ENCODE measurements around the gene SHISA4. TPM values are rescaled to one million over a fixed set of nuclear protein-coding genes. Genes with fewer than 3 reads are reported as not detected.

Gene SHISA4
- total and polyA plus RNA-seq, 2 donors (not counting 1 experiment from before 2014, with no cell fraction given), result 0.12 TPM; not detected in 1

DNA sequence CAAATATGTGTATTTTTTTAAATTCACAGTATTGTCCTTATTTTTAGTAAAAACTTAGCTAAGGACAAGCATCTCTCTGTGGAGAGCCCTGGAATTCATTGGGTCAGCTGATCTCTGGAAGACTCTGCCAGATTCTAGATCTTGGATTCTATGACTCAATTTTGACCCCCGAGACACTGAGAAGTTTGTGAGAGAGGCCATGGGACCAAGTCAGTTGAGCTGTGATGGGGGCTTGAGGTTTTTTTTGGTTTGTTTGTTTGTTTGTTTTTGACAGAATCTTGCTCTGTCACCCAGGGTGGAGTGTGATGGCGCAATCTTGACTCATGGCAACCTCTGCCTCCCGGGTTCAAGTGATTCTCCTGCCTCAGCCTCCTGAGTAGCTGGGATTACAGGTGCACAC lies 13.5 kb downstream of the SHISA4 start:
- H3K9ac ChIP-seq (ENCODE audit: low read length), result no peak overlapping the region
- intact Hi-C loops (cut with micrococcal nuclease), result no loop called here

DNA sequence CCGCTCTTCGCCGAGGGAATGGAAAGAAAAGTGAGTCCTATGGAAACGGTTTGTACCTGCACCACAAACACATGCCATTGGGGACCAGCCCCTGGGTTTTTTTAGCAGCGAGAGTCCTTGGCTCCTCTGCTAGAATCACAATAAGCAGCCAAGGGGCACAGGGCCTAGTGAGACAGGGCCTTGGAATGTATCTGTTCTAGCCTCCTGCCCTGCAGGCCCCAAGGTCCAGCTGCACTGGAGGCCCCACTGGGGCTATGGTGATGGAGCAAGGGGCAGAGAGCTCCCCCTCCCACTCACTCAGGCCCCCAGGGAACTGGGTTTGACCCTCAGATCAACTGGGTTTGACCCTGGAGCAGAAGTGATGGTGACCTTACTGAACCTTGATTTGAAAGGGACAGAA lies 14.4 kb downstream of the SHISA4 start:
- no peak overlapping the region for H3K4me2 ChIP-seq (replicated peaks; ENCODE audit: low read depth, low read length, poor library complexity, severe bottlenecking)
- intact Hi-C loops (cut with micrococcal nuclease), result no loop called here
- DNase-seq, result no peak
- no peak overlapping the region for H3K4me3 ChIP-seq (ENCODE audit: control extremely low read depth in 1 of 5, extremely low read depth in 1 of 5, insufficient read depth in 1 of 5, low read depth in 2 of 5, low read length in 4 of 5)
- no peaks in the 10 kb centered on the region for H3K4me1 ChIP-seq (ENCODE audit: control insufficient read depth in 2 of 2, insufficient read depth in 2 of 2, low read length in 2 of 2)
- no peak for ATAC-seq (ENCODE audit: low read depth)
- Mint-ChIP-seq H3K4me3 (no peak overlapping the region), H3K9me3 (ENCODE audit: insufficient read depth) (no peaks in the 10 kb centered on the region), H3K27me3 (peaks cover 14% of the 10 kb centered on the region), H3K27ac (no peak overlapping the region), H3K4me1 (no peaks in the 10 kb centered on the region)
- no peaks in the 10 kb centered on the region for H3K79me2 ChIP-seq (ENCODE audit: control insufficient read depth, insufficient read depth, low read length)
- H2AFZ ChIP-seq (ENCODE audit: insufficient read depth, low read depth, low read length, poor library complexity, severe bottlenecking), result no peak overlapping the region
- WGBS (ENCODE audit: insufficient coverage), result 100% methylated on average over 4 of the region's 5 CpGs
- H3K27me3 ChIP-seq (replicated peaks in 1 of 4; ENCODE audit: control extremely low read depth in 1 of 4, control insufficient read depth in 3 of 4, insufficient read depth in 4 of 4, low read length in 3 of 4), result no peaks in the 10 kb centered on the region
- ChIA-PET CTCF (no interaction called here), POLR2A (no interaction called here)
- no peak overlapping the region for H3K9ac ChIP-seq (ENCODE audit: low read length)
- no peak overlapping the region for H3K27ac ChIP-seq (ENCODE audit: low read length in 2 of 2)
- no peaks in the 10 kb centered on the region for H4K20me1 ChIP-seq (ENCODE audit: control insufficient read depth, insufficient read depth, low read length, poor library complexity, severe bottlenecking)
- H3K9me3 ChIP-seq (ENCODE audit: control extremely low read depth in 1 of 3, control insufficient read depth in 2 of 3, insufficient read depth in 1 of 3, low read length in 2 of 3), result no peaks in the 10 kb centered on the region
- TF ChIP-seq, protein P1, sequence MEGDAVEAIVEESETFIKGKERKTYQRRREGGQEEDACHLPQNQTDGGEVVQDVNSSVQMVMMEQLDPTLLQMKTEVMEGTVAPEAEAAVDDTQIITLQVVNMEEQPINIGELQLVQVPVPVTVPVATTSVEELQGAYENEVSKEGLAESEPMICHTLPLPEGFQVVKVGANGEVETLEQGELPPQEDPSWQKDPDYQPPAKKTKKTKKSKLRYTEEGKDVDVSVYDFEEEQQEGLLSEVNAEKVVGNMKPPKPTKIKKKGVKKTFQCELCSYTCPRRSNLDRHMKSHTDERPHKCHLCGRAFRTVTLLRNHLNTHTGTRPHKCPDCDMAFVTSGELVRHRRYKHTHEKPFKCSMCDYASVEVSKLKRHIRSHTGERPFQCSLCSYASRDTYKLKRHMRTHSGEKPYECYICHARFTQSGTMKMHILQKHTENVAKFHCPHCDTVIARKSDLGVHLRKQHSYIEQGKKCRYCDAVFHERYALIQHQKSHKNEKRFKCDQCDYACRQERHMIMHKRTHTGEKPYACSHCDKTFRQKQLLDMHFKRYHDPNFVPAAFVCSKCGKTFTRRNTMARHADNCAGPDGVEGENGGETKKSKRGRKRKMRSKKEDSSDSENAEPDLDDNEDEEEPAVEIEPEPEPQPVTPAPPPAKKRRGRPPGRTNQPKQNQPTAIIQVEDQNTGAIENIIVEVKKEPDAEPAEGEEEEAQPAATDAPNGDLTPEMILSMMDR (IDR thresholded peaks at IDR 0.05), result no peak
- no peak for TF ChIP-seq EZH2 (IDR thresholded peaks at IDR 0.05; ENCODE audit: borderline replicate concordance, insufficient read depth, low read depth, low read length, poor library complexity, severe bottlenecking)
- H3K36me3 ChIP-seq (replicated peaks in 1 of 2; ENCODE audit: control extremely low read depth in 1 of 2, control insufficient read depth in 1 of 2, extremely low read depth in 1 of 2, insufficient read depth in 2 of 2, low read length in 1 of 2), result no peaks in the 10 kb centered on the region

More for the DNA sequence above, 13.5 kb downstream of the SHISA4 start:
- no peaks in the 10 kb centered on the region for H3K36me3 ChIP-seq (replicated peaks in 1 of 2; ENCODE audit: control extremely low read depth in 1 of 2, control insufficient read depth in 1 of 2, extremely low read depth in 1 of 2, insufficient read depth in 2 of 2, low read length in 1 of 2)
- H4K20me1 ChIP-seq (ENCODE audit: control insufficient read depth, insufficient read depth, low read length, poor library complexity, severe bottlenecking), result no peaks in the 10 kb centered on the region
- no peak overlapping the region for H3K27ac Mint-ChIP-seq
- no peaks in the 10 kb centered on the region for H3K4me1 Mint-ChIP-seq
- H3K9me3 ChIP-seq (ENCODE audit: control extremely low read depth in 1 of 3, control insufficient read depth in 2 of 3, insufficient read depth in 1 of 3, low read length in 2 of 3), result no peaks in the 10 kb centered on the region
- ChIA-PET CTCF (no interaction called here), POLR2A (no interaction called here)
- no peak overlapping the region for H3K4me2 ChIP-seq (replicated peaks; ENCODE audit: low read depth, low read length, poor library complexity, severe bottlenecking)
- DNase-seq (no peak), ATAC-seq (ENCODE audit: low read depth) (no peak)
- H3K27me3 Mint-ChIP-seq, result peaks cover 17% of the 10 kb centered on the region
- no peaks in the 10 kb centered on the region for H3K4me1 ChIP-seq (ENCODE audit: control insufficient read depth in 2 of 2, insufficient read depth in 2 of 2, low read length in 2 of 2)
- TF ChIP-seq EZH2 (IDR thresholded peaks at IDR 0.05; ENCODE audit: borderline replicate concordance, insufficient read depth, low read depth, low read length, poor library complexity, severe bottlenecking), result no peak
- no peaks in the 10 kb centered on the region for H3K9me3 Mint-ChIP-seq (ENCODE audit: insufficient read depth)
- H3K4me3 ChIP-seq (ENCODE audit: control extremely low read depth in 1 of 5, extremely low read depth in 1 of 5, insufficient read depth in 1 of 5, low read depth in 2 of 5, low read length in 4 of 5), result no peak overlapping the region
- H3K27me3 ChIP-seq (replicated peaks in 1 of 4; ENCODE audit: control extremely low read depth in 1 of 4, control insufficient read depth in 3 of 4, insufficient read depth in 4 of 4, low read length in 3 of 4), result no peaks in the 10 kb centered on the region
- no peak overlapping the region for H2AFZ ChIP-seq (ENCODE audit: insufficient read depth, low read depth, low read length, poor library complexity, severe bottlenecking)
- H3K4me3 Mint-ChIP-seq, result no peak overlapping the region
- no peak overlapping the region for H3K27ac ChIP-seq (ENCODE audit: low read length in 2 of 2)
- WGBS (ENCODE audit: insufficient coverage), result 100% methylated on average over 2 of the region's 3 CpGs
- H3K79me2 ChIP-seq (ENCODE audit: control insufficient read depth, insufficient read depth, low read length), result no peaks in the 10 kb centered on the region
